Measurements from ENCODE around the gene SMAP2.
A peak's percentile ranks its signal among the peaks of the same experiment; 100 is the strongest.

The SMAP2 gene

DNA sequence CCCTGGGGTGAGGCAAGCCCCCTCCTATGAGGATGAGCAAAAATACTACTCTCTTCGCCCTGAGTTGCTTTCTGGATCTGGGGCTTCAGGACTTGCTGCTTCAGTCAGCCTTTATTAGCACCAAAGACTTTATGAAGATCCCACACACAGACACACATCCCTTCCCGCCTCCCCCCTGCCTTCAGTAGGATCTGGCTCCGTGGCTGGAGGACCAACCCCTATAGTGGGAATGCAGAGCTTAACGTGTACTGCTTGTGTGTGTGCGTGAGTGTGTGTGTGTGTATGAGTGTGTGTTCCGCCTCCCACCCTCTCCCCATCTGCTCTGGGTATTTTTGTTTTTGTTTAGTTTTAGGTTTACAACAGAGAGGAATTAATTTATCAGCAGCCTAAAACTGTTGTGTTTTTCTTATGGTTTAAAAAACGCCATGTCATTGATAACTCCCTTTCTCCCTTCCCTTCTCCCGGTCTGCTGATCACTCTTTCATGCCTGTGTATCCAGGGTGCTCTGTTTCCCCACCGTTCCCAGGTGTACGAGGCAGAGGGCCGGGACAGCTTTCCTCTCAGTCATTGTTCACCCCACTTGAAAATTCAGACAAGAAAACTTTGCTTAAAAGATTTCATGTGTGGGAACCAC, 49.2 kb downstream of the SMAP2 start:
- no peak for DNase-seq

DNA sequence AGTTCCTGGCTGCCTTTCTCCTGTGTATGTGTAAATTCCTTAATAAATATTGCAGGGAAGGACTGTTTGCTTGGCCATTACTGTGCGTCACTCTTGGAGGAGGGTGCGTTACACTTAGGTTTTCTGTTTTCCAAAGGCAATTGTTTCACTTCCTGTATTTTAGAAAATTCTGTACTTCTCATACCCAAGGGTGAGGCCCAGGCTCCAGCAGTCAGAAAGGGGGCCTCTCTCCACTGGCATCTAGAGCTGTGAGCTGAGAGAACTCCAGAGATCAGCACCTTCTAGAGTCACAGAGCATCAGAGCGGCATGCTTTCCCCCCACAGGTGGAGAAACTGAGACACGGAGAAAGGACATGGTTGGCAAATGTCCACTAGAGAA, 49.7 kb downstream of the SMAP2 start:
- DNase-seq: no peak

DNA sequence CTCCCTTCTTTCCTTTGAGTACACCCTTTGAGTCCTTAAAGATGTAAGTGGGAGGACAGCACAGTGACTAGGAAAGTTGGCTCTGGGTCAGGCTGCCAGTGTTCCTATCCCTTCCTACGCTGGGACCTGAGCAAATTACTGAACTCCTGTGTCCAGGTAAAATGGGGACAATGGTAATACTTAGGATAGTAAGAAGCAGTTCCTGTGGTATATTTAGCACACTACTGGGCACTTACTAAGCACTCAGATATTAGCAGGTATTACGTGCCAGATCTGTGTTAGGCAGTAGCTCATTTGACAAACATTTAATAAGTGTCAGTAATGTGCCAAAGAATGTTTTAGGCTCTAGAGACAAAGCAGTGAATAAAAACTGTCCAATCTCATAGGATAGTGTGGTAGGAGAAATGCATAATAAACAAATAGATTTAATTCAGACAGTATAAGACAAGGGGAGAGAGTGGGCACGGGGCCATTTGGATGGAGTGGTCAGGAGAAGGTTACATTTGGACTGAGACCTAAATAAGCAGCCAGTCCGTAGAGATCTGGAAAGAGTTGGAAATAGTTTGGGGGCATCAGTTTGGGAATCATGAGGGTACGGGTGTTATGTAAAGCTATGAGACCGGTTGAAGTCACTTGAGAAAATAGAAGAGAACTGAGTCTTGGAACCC, 50.6 kb downstream of the SMAP2 start:
- DNase-seq: no peak

DNA sequence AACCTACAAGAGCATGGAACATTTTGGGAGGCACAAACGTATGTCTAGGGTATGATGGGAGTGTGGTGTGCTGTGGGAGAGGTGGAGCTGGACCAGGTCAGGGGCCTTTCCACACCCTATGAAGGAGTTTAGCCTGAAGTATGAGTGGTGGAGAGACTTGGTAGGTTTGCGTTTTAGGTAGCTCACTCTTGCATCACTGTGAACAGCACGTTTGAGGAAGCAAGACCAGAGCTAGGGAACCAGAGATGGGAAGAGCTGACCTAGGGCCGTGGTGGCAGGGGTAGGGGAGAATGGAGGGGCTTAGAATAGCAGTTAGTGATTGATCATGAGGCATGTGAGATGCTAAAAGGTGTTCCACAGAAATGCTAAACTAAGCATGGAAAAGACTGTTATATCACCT, 51.7 kb downstream of the SMAP2 start:
- DNase-seq: no peak

DNA sequence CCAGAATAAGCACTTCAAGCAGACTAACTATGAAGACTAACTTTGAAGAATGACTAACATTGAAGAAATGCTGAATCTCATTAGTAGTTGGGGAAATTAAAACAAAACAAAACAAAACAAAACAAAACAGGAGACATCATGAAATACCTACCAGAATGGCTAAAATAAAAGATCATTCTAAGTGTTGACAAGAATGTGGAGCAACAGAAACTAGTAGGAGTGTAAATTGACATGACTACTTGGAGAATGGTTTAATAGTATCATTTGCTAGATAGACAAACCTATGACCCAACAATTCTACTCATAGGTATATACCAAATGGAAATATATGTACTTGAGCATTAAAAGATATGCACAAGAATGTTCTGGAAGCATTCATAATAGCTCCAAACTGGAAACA, 57.9 kb downstream of the SMAP2 start:
- DNase-seq: no peak

DNA sequence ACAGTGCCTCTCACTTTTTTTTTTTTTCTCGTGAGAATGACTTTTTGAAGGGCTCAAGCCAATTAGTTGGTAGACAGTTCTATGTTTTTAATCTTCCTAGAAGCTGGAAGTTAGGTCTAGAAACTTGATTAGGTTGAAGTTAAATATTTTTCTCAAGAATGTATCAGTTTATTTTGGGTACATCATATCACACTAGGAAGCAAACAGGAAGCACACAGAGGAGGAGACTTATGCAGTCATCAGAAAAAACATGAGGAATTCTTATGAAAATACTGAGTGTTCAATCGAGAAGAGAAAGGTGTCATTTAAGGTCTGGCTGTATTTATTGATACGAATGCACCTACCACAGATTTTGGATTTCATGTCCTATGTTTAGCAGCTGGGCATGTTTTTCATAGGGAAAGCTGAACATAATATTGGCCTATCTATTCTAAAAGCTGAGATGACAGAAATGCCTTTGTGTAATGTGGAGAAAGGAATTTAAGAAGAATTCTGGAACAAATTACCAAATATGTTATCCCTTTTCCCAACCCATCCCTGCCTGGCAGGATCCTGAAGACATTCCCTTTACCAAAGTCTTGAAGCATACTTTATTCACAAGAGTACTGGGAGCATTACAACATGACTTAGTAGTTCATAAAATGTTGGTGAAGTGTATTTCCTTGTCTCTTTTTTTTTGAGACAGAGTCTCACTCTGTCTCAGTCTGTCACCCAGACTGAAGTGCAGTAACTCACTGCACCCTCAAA, 59.3 kb downstream of the SMAP2 start:
- DNase-seq: no peak

DNA sequence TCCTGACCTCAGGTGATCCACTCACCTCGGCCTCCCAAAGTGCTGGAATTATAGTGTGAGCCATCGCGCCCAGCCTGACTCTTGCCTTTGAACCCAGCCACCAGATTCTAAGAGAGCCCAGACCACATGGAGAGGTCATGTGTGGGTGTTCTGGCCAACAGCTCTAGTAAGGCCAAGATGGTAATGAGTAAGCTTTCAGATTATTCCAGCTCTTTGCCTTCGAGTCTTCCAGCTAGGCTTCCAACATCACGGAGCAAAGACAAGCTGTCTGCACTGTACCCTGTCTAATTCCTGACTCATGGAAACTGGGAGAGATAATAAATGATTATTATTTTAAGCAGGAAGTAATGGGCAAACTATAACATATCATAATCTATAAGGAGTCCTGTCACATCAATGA, 61.9 kb downstream of the SMAP2 start:
- DNase-seq: no peak

DNA sequence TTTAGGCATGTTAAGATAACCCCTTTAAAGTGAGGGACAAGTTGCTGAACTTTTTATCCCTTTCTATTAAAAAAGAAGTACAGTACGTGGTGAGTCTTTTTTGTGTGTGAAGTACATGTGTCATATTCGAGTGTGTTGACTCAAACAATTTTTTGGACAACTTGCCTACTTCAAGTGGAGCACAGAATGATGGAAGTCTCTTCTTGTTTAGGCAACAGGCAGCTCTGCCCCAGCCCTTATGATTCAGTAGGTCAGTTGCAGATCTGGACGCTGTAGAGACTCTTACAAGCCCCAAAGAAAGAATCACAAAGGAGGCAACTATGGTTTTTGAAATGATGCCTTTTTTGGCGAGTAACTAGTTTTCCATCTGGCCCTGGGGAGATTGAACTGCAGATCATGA, 62.3 kb downstream of the SMAP2 start:
- no peak for DNase-seq

GRCh38 chr1:40438391-40439015, 65.0 kb downstream of the SMAP2 start:
- peak; percentile 45 for DNase-seq

GRCh38 chr1:40439247-40439646, 65.7 kb downstream of the SMAP2 start:
- DNase-seq: no peak

DNA sequence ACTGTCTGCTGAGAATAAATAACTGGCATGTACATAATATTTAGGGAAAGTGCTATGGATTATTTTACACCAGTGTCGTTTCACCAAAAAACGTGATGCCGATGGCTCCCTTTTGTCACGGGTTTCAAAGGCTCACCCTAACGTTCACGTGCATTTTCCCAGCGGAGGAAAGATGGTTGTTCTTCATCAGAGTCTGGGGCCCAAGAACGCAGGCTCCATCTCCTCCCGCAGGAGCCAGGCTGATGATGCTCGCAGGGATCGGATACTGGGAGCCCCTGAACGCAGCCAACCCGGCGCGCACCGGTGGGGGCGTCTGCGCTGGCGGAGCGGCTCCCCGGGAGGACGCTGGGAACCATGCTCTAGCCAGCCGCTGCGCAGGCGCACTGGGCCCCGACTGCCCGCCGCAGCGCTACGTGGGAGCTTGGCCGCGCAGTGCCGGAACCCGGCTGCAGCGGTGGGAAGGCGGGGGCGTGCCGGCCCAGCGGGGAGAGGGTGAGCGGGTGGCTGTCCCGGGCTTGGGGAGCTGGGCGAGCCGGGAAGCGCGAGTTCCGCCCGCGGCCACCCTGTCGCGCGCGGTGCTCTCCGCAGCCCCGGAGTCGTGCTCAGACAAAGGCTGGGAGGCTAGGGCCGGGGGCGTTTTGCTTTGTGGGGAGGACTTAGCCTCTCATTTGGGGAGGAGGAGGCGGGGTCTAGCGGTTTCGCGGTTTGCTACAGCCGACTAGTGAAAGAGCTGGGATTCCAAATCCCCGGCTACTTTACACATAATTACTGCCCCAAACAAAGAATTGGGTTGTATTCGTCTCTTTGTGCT, 76.4 kb downstream of the SMAP2 start, which contains the start of gene ZFP69B:
ZFP69B (plus strand) TSS at position 793 of the 811 bp plus-strand sequence. CDS start 486 bp downstream, outside the sequence.
- peak; percentile 91 for DNase-seq

- peak; percentile 87 for DNase-seq
Observed at GRCh38 chr1:40450495-40451237, 77.1 kb downstream of the SMAP2 start.

DNA sequence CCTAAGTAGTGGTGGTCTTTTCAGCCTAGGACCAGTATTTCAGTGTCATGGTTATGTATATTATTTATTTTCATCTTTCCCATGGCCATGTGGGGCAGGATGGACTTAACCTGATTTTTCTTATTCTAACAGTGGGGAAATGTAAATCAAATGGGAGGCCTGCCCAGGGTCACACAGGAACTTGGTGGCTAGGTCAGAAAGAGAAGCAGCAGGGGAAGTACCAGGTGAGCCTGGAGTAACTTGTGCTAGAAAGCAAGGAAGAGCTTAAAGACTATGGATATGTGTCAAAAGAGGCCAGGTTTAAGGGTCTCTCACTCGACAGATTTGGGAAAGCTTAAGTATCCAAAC, 77.7 kb downstream of the SMAP2 start:
- no peak for DNase-seq

- DNase-seq: no peak
Observed at GRCh38 chr1:40454873-40455272, 81.3 kb downstream of the SMAP2 start.

GRCh38 chr1:40462956-40463590, 89.5 kb downstream of the SMAP2 start:
- DNase-seq: no peak

DNA sequence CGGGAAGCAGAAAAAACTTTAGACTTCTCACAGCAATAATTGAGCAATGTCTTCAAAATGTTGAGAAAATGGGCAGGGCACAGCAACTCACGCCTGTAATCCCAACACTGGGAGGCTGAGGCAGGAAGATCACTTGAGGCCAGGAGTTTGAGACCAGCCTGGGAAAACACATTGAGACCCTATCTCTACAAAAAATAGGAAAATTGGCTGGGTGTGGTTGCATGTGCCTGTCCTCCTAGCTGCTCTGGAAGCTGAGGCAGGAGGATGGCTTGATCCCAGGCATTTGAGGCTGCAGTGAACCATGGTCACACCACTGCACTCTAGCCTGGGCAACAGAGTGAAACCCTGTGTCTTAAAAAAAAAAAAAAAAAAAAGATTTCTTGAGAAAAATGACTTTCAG, 95.8 kb downstream of the SMAP2 start:
- DNase-seq: no peak
